D721Med (cell line): ENCODE data around the gene NRXN3.

Source experiments
- DNase-seq: peaks from one replicate; pipeline ENCODE4 v3.0.0; 2011; ENCODE audit warnings: low spot score; ENCODE audit not compliant: insufficient read length
- FAIRE-seq: peaks from 2 replicates; lab custom pipeline; 2011; peaks lifted over from hg19 to GRCh38; lab: Jason Lieb, UNC
- CTCF ChIP-seq: IDR thresholded peaks from 2 replicates; pipeline ENCODE4 v1.5.1; 2012; ENCODE audit warnings: mild to moderate bottlenecking, control low read depth; ENCODE audit not compliant: insufficient read depth; ENCODE audit errors: missing control alignments

The NRXN3 gene

GRCh38 chr14:79791055-79791732, 1621.0 kb downstream of the NRXN3 start:
- FAIRE-seq (no peak), DNase-seq (no peak)
- TF ChIP-seq CTCF: no peak

- no peak for TF ChIP-seq CTCF
- FAIRE-seq (no peak), DNase-seq (no peak)
Measured at GRCh38 chr14:79802093-79802492, 1631.9 kb downstream of the NRXN3 start.

DNA sequence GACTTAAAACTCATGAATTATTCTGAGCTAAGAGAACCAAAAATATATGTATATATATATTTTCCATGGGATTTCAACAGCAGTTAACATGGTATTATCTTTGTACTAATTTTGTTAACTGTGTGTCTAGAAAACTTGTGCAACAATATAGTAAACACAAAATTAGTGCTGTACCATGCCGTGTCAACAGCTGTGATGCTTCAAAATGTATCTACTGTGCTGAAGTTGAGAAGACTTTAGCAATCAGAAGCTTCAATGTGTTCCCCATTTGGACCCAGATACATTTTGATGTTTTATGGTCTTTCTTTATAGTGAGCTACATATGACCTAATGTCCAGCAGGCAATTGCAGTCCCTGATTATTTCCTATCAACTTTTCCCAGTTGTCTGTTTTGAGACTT, 1635.5 kb downstream of the NRXN3 start:
- DNase-seq (no peak), FAIRE-seq (no peak)
- no peak for TF ChIP-seq CTCF

DNA sequence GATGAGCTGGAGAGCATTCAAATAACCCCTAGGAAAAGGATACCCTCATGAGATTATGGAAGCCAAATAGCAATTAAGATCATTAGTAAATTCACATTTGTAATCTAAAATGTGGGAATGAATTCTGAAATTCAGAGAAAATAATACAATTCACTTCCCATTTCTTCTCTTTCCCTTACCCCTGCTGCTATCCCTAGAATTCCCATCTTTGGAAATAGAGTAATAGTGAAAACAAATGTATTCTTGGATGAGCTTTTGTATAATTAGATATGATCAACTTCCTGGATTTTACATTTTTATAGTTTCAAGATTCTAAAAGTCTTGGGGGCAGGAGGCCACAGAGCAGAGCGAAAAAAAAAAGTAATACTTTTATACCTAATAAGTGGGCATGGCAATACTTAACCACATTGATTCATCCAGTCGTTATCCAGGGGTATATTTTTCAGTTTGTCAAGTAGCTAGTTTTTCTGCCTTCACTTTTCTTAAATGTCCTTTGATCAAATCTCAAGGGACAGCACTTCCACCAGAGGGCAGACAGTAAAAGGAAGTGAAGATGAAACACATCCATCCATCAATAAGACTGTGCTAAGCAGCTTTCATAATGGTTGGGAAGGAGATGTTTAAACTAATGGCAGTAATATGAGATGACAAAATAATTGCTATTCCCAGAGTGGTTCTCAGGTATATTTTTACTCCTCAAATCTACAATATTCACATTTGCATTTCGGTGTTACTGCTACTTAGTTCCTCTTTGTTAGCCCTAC, 1639.9 kb downstream of the NRXN3 start:
- FAIRE-seq: peak; percentile 35
- no peak for DNase-seq
- TF ChIP-seq CTCF: peak; percentile 54

GRCh38 chr14:79820866-79821535, 1650.8 kb downstream of the NRXN3 start:
- no peak for DNase-seq
- no peak for FAIRE-seq
- no peak for TF ChIP-seq CTCF

DNA sequence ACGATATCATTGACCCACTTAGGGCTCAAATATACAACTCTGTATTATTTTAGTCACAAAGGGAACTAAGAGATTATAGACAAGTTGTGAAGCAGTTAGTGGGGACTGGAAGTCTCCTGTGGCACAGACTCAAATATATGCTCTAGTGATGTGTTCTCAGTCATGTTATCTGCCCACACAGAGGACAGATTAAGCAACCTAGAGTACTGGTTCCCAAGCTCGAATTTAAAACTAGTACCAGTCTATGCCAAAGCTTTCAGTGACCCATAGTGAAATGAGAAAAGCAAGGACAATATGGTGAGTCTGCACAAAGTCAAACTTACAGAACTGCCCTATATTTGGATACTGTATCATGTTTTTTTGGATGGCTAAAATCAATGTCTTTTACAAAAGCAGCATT, 1651.9 kb downstream of the NRXN3 start:
- FAIRE-seq: no peak
- no peak for DNase-seq
- no peak for TF ChIP-seq CTCF
